Stimulated activated naive CD8-positive, alpha-beta T cell treated with anti-CD3 and anti-CD28 coated beads, Interleukin-15, Interleukin-2, amounts not matched to agents 100 ng/mL and 50 ng/mL, for 24 hours (primary cell): ENCODE measurements around the gene CFAP100.

Experiments
- H3K27ac Mint-ChIP-seq: one replicate; pipeline ENCODE4 v1.8.0; 2021; ENCODE audit warnings: mild to moderate bottlenecking, mixed read lengths
- H3K27me3 Mint-ChIP-seq: one replicate; pipeline ENCODE4 v1.8.0; 2021; ENCODE audit warnings: mixed read lengths
- H3K36me3 Mint-ChIP-seq: one replicate; pipeline ENCODE4 v1.8.0; 2021; ENCODE audit warnings: low read depth, mixed read lengths
- H3K4me1 Mint-ChIP-seq: one replicate; pipeline ENCODE4 v1.8.0; 2021; ENCODE audit warnings: low read depth, mixed read lengths
- H3K4me3 Mint-ChIP-seq: one replicate; pipeline ENCODE4 v1.8.0; 2021; ENCODE audit warnings: mild to moderate bottlenecking, mixed read lengths
- H3K9me3 Mint-ChIP-seq: one replicate; pipeline ENCODE4 v1.8.0; 2021; ENCODE audit warnings: mixed read lengths

Gene CFAP100

DNA sequence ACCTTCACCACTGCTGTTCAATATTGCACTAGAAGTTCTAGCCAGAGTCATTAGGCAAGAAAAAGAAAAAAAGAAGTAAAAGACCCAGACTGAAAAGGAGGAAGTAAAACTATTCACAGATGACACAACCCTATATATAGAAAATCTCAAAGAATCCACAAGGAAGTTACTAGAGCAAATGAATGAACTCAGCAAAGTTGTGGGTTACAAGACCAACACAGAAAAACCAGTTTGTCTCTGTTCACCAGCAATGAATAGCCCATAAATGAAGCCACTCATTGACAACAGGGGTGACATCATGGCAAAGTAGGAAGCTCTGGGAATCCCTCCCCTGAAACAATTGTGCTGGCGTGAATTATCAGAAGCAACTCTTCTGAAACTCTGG, 4.6 kb downstream of the CFAP100 start:
- Mint-ChIP-seq H3K4me1 (no peaks in the 10 kb centered on the region), H3K9me3 (no peaks in the 10 kb centered on the region), H3K4me3 (no peak overlapping the region), H3K27ac (no peak overlapping the region), H3K27me3 (peaks cover 18% of the 10 kb centered on the region), H3K36me3 (no peaks in the 10 kb centered on the region)

DNA sequence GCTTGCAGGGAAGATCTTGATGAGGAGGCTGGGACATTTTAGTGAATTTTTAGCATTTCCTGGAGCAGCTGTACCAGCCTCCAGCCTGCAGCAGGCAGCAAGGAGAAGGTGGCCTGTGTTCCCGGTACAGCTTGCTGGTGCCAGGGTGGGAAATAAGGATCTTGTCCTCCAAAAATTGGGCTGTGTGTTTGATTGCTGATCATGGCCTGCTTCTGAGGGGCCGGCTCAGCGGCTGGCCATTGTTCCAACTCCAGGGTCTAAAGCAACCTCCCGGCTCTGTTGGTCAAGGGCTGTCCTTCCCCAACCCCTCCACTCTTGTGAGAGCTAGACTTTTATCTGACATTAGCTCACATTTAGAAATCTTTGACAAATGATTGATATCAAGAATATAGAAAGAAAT, 5.0 kb downstream of the CFAP100 start:
- no peaks in the 10 kb centered on the region for H3K4me1 Mint-ChIP-seq
- H3K36me3 Mint-ChIP-seq, result no peaks in the 10 kb centered on the region
- H3K27ac Mint-ChIP-seq, result no peak overlapping the region
- H3K4me3 Mint-ChIP-seq, result no peak overlapping the region
- H3K9me3 Mint-ChIP-seq, result no peaks in the 10 kb centered on the region
- peaks cover 17% of the 10 kb centered on the region for H3K27me3 Mint-ChIP-seq

GRCh38 chr3:126401611-126402160, 7.0 kb downstream of the CFAP100 start:
- H3K27me3 Mint-ChIP-seq, result peaks cover 12% of the 10 kb centered on the region
- no peaks in the 10 kb centered on the region for H3K4me1 Mint-ChIP-seq

GRCh38 chr3:126402178-126402577, 7.5 kb downstream of the CFAP100 start:
- H3K36me3 Mint-ChIP-seq, result no peaks in the 10 kb centered on the region
- no peak overlapping the region for H3K4me3 Mint-ChIP-seq
- no peaks in the 10 kb centered on the region for H3K9me3 Mint-ChIP-seq
- peaks cover 12% of the 10 kb centered on the region for H3K27me3 Mint-ChIP-seq
- no peaks in the 10 kb centered on the region for H3K4me1 Mint-ChIP-seq
- H3K27ac Mint-ChIP-seq, result no peak overlapping the region

More at GRCh38 chr3:126401611-126402160, 7.0 kb downstream of the CFAP100 start:
- Mint-ChIP-seq H3K9me3 (no peaks in the 10 kb centered on the region), H3K27ac (no peak overlapping the region), H3K4me3 (no peak overlapping the region), H3K36me3 (no peaks in the 10 kb centered on the region)

- Mint-ChIP-seq H3K27ac (no peak overlapping the region), H3K4me1 (no peaks in the 10 kb centered on the region), H3K27me3 (peaks cover 12% of the 10 kb centered on the region), H3K4me3 (no peak overlapping the region), H3K9me3 (no peaks in the 10 kb centered on the region), H3K36me3 (no peaks in the 10 kb centered on the region)
Observed at GRCh38 chr3:126402666-126403302, 8.1 kb downstream of the CFAP100 start.

DNA sequence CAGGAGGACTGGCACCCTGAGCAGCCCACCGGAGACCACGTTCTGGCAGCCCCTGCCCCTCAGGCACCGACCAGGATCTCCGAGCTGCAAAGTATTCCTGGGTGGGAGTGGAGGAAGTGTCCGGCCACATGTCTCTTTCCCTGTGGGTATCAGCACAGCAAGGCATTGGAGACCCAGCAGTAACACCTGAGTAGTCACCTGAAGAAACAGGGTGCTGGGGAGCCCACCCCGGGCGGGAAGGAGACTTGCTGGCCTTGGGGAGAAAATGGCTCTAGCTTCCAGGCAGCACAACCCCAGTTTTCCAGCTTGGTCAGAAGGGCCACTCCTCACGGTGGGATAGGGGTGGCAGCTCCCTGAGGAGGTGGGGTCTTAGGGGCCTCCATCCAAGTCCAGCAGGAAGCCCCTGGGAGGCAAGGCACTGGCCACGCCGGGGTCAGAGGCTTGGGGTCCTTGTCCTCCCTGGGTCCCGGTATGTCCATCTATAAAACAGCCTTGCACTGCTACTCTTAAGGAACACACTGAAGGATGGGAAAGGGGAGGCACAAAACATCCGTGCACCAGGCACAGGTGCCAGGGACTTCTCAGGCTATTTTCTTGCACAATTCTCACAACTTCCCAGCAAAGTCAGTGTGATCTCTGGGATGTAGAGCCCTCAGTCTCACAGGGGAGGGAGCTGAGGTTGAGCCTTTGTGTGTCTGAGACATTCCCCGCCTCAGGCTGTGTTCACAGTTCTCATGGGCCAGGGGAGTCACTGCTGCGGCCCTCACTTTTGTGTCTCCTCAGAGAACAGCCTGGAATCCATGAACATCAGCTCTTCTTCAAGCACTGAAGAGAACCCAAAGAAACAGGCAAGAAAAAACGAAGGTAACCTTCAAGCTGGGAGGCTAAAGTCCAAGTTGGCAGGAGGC, 11.9 kb downstream of the CFAP100 start:
- Mint-ChIP-seq H3K27me3 (peaks cover 34% of the 10 kb centered on the region), H3K9me3 (no peaks in the 10 kb centered on the region), H3K36me3 (no peaks in the 10 kb centered on the region), H3K4me1 (no peaks in the 10 kb centered on the region), H3K27ac (no peak overlapping the region), H3K4me3 (no peak overlapping the region)

GRCh38 chr3:126407412-126408044, 12.8 kb downstream of the CFAP100 start:
- no peak overlapping the region for H3K4me3 Mint-ChIP-seq
- no peaks in the 10 kb centered on the region for H3K4me1 Mint-ChIP-seq
- peaks cover 42% of the 10 kb centered on the region for H3K27me3 Mint-ChIP-seq
- no peak overlapping the region for H3K27ac Mint-ChIP-seq
- H3K9me3 Mint-ChIP-seq, result no peaks in the 10 kb centered on the region
- no peaks in the 10 kb centered on the region for H3K36me3 Mint-ChIP-seq

GRCh38 chr3:126408099-126408498, 13.4 kb downstream of the CFAP100 start:
- Mint-ChIP-seq H3K36me3 (no peaks in the 10 kb centered on the region), H3K27me3 (peaks cover 43% of the 10 kb centered on the region), H3K4me3 (no peak overlapping the region), H3K9me3 (no peaks in the 10 kb centered on the region), H3K27ac (no peak overlapping the region), H3K4me1 (no peaks in the 10 kb centered on the region)

DNA sequence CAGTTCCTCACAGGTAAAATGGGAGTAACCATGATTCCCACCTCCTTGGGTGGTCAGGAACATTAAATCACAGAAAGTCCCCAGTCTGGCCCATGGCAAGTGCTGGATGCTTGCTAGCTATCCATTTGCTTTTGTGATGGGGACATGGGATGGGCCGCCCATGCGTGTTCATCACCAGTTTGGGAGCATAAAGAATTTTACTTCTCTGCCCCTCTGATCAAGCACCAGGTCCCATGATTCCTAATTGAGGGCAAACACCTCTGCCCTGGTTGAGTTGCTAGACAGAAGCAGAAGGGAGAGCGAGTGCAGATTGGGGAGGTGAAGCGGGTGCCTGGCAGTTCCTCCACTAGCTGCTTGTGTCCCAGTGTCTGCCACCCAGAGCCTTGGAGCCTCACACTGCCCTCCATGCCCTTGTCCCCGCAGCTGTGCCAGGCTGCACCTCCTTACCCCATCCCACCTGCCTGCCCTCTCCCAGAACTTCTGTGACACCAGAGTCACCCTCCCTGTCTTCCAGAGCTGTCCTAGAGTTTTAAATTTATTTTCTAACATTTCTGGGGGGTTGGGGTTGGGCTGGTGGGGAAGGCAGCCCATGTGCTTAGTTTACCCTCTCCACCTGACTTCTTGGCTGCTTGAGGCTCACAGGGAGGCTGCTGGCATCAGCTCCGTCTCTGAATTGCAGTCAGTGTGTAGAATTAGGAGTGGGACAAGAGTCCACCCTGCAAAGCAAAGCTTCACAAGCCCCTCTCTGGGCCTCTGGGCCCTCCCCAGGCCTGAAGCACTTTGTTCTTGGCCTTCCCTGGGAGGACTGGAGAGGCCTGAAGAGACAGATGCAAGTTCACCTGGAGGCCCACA, 18.4 kb downstream of the CFAP100 start:
- Mint-ChIP-seq H3K27ac (no peak overlapping the region), H3K36me3 (no peaks in the 10 kb centered on the region), H3K9me3 (no peaks in the 10 kb centered on the region), H3K27me3 (peaks cover 41% of the 10 kb centered on the region), H3K4me3 (no peak overlapping the region), H3K4me1 (no peaks in the 10 kb centered on the region)

GRCh38 chr3:126413693-126414080, 19.0 kb downstream of the CFAP100 start:
- peaks cover 36% of the 10 kb centered on the region for H3K27me3 Mint-ChIP-seq
- no peaks in the 10 kb centered on the region for H3K4me1 Mint-ChIP-seq
- H3K27ac Mint-ChIP-seq, result no peak overlapping the region

DNA sequence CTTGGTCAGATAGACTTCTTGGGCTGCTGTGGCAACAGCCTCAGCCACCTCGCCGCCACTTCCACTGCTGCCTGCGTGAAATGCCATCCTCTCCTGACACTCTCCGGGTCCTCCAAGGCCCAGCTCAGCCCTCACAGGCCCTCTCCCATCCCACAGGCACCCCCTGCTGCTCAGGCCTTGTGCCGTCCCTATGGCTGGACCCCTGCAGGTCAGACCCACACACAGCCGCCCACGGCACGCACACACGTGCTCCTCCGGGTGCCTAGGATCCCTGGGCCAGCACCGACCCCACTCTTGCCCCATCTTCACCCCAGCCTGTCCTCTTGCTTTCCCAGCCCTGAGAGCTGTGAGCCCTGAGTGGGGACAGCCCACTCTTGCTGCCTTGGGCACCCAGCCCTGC, 19.7 kb downstream of the CFAP100 start:
- no peak overlapping the region for H3K27ac Mint-ChIP-seq
- no peaks in the 10 kb centered on the region for H3K36me3 Mint-ChIP-seq
- no peaks in the 10 kb centered on the region for H3K9me3 Mint-ChIP-seq
- no peaks in the 10 kb centered on the region for H3K4me1 Mint-ChIP-seq
- H3K4me3 Mint-ChIP-seq, result no peak overlapping the region
- H3K27me3 Mint-ChIP-seq, result peaks cover 32% of the 10 kb centered on the region

More at GRCh38 chr3:126413693-126414080, 19.0 kb downstream of the CFAP100 start:
- Mint-ChIP-seq H3K36me3 (no peaks in the 10 kb centered on the region), H3K9me3 (no peaks in the 10 kb centered on the region), H3K4me3 (no peak overlapping the region)

DNA sequence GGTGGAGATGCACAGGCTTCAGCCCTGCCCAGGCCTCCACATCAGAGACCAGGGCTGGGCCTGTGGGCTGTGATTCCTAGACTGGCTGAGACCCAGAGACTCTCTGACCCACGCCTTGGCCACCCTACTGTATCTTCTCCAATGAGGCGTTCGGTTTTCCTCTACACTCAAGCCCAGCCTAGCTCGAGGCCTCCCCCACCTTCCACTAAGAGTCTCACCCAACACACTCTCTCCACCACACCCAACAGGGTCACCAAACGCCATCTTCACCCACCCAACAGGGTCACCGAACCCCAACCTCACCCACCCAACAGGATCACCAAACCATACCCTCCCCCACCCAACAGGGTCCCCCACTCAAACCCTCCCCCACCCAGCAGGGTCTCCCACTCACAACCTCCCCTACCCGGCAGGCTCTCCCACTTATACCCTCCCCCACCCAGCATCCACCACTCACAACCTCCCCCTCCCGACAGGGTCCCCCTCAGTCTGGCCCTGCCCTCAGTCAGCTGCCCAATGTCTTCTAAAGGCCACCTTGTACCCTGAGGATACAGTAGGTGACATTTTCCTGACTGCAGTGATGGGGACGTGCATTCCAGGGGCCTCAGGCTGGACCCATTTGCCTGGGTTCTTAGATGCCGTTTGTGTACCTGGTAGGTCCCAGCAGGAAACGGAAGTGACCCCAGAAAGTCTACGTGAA, 20.4 kb downstream of the CFAP100 start:
- no peak overlapping the region for H3K27ac Mint-ChIP-seq
- no peaks in the 10 kb centered on the region for H3K4me1 Mint-ChIP-seq
- no peak overlapping the region for H3K4me3 Mint-ChIP-seq
- peaks cover 32% of the 10 kb centered on the region for H3K27me3 Mint-ChIP-seq
- no peaks in the 10 kb centered on the region for H3K9me3 Mint-ChIP-seq
- H3K36me3 Mint-ChIP-seq, result no peaks in the 10 kb centered on the region

DNA sequence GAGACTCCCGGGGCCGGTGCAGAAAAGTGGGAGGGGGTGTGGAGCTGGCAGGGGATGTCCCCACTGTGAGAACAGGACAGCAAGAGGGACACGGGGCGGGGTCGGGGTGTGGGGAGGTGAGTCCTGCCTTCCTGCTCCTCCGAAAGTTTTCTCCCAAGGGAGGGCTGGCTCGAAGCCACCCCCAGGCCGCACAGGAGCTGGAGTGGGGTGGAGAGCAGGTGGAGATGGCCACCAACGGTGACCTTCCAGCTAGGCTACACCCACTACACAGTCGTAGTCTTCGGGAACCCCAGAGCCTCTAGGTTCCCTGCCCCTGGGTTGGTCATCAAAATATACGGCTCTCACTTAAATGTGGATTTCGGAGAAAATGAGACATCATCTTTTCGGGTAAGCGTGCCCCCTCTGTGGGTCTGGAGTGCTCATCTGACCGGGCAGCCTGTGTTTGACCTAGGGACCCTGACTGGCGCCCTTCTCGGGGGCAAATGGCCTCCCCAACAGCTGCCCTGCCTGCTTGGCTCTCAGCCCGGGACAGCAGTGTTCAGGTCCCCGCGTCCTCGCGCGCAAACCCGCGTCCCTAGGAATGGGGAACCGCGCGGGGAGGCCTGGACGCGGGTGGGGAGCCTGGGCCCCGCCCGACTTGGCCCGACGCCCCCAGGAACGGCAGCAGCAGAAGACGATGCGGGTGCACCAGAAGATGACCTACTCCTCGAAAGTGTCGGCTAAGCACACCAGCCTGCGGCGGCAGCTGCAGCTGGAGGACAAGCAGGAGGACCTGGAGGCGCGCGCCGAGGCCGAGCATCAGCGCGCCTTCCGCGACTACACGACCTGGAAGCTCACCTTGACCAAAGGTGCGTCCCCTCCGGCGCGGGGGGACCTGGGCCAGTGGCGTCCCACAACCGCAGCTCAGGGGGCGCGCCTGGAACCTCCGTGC, 21.2 kb downstream of the CFAP100 start:
- no peaks in the 10 kb centered on the region for H3K9me3 Mint-ChIP-seq
- H3K36me3 Mint-ChIP-seq, result no peaks in the 10 kb centered on the region
- no peaks in the 10 kb centered on the region for H3K4me1 Mint-ChIP-seq
- no peak overlapping the region for H3K27ac Mint-ChIP-seq
- H3K4me3 Mint-ChIP-seq, result no peak overlapping the region
- peaks cover 27% of the 10 kb centered on the region for H3K27me3 Mint-ChIP-seq
